ENCODE measurements around the gene ASB13. TPM values are rescaled to one million over a fixed set of nuclear protein-coding genes. Genes with fewer than 3 reads are reported as not detected.

ASB13 gene
- total and polyA plus RNA-seq, 2 of the 13 experiments (the other 11 are each of a cell fraction or from before 2014, with no cell fraction given): 9.3 to 15.4 TPM

DNA sequence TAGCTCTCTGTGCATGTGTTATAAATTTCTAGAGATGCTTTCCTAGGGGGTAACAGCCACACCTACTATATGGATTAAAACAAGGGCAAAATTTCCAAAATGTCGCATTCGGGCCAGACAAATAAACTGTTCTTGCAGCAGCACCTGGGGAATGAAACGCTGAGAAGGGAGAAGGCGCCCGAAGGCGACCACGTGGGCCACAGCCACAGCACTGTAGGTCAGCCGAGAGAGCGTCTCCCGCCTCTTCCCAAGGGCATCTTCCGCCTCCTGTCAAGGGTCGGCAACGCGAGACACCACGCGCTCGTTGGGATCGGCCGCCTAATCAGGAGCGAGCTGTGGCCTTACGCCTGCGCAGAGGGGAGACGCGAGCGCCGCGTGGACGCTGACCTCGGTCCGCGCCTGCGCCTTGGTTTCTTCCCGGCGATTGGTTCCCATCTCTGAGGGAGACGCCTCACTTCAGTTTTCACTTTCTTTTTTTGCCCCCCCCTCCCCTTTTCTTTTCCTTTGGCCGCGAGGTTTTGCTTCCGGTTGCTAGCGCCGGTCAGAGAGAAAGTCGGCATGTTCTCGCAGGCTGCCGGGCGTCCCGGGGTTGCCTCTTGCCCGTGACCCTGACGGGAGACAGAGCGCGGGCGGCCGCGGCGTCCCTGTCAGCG, 18.0 kb upstream of the ASB13 start, which contains the start of gene TASOR2 (continued):
- TF ChIP-seq ZNF530 (CRISPR knock-in tag; IDR thresholded peaks at IDR 0.05; ENCODE audit: low read depth) (no peak), HNRNPUL1 (IDR thresholded peaks at IDR 0.05; ENCODE audit: low read depth, low read length) (no peak), ATF1 (CRISPR knock-in tag; IDR thresholded peaks at IDR 0.05) (no peak; the same call in 1 of the 2 replicates), NR2C2 (CRISPR knock-in tag; IDR thresholded peaks at IDR 0.05; ENCODE audit: borderline replicate concordance) (peak; percentile 99), PHF21A (CRISPR knock-in tag; IDR thresholded peaks at IDR 0.05) (peak; percentile 72), ZNF841 (CRISPR knock-in tag; IDR thresholded peaks at IDR 0.05; ENCODE audit: borderline replicate concordance) (peak; percentile 84), STAT6 (CRISPR knock-in tag; IDR thresholded peaks at IDR 0.05; ENCODE audit: borderline replicate concordance) (peak; percentile 88; the same call in 1 of the 2 replicates), JDP2 (CRISPR knock-in tag; IDR thresholded peaks at IDR 0.05; ENCODE audit: borderline replicate concordance) (no peak), ZNF17 (CRISPR knock-in tag; IDR thresholded peaks at IDR 0.05) (peak; percentile 74; the same call in 1 of the 2 replicates), PRMT3 (CRISPR knock-in tag; IDR thresholded peaks at IDR 0.05; ENCODE audit: borderline replicate concordance, low read depth) (peak; percentile 83; the same call in 1 of the 2 replicates), HOXA3 (CRISPR knock-in tag; IDR thresholded peaks at IDR 0.05) (peak; percentile 96), KLF16 (CRISPR knock-in tag; IDR thresholded peaks at IDR 0.05) (peak; percentile 88 to 98), ZNF703 (CRISPR knock-in tag; IDR thresholded peaks at IDR 0.05; ENCODE audit: borderline replicate concordance) (no peak), ZNF781 (CRISPR knock-in tag; IDR thresholded peaks at IDR 0.05; ENCODE audit: borderline replicate concordance, not compliant biosample characterization) (peak; percentile 99), JARID2 (CRISPR knock-in tag; IDR thresholded peaks at IDR 0.05; ENCODE audit: insufficient replicate concordance) (peak; percentile 97), HINFP (CRISPR knock-in tag; IDR thresholded peaks at IDR 0.05; ENCODE audit: low read depth) (peak; percentile 86; the same call in 1 of the 2 replicates), SUZ12 (IDR thresholded peaks at IDR 0.05; ENCODE audit: low read depth, low read length) (no peak), CBFB (CRISPR knock-in tag; IDR thresholded peaks at IDR 0.05) (peak; percentile 89), NFE2L2 (IDR thresholded peaks at IDR 0.05; ENCODE audit: low read length) (no peak)
- TF ChIP-seq, protein P1, sequence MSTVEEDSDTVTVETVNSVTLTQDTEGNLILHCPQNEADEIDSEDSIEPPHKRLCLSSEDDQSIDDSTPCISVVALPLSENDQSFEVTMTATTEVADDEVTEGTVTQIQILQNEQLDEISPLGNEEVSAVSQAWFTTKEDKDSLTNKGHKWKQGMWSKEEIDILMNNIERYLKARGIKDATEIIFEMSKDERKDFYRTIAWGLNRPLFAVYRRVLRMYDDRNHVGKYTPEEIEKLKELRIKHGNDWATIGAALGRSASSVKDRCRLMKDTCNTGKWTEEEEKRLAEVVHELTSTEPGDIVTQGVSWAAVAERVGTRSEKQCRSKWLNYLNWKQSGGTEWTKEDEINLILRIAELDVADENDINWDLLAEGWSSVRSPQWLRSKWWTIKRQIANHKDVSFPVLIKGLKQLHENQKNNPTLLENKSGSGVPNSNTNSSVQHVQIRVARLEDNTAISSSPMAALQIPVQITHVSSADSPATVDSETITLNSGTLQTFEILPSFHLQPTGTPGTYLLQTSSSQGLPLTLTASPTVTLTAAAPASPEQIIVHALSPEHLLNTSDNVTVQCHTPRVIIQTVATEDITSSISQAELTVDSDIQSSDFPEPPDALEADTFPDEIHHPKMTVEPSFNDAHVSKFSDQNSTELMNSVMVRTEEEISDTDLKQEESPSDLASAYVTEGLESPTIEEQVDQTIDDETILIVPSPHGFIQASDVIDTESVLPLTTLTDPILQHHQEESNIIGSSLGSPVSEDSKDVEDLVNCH (CRISPR knock-in tag; IDR thresholded peaks at IDR 0.05): no peak
- TF ChIP-seq, protein P2, sequence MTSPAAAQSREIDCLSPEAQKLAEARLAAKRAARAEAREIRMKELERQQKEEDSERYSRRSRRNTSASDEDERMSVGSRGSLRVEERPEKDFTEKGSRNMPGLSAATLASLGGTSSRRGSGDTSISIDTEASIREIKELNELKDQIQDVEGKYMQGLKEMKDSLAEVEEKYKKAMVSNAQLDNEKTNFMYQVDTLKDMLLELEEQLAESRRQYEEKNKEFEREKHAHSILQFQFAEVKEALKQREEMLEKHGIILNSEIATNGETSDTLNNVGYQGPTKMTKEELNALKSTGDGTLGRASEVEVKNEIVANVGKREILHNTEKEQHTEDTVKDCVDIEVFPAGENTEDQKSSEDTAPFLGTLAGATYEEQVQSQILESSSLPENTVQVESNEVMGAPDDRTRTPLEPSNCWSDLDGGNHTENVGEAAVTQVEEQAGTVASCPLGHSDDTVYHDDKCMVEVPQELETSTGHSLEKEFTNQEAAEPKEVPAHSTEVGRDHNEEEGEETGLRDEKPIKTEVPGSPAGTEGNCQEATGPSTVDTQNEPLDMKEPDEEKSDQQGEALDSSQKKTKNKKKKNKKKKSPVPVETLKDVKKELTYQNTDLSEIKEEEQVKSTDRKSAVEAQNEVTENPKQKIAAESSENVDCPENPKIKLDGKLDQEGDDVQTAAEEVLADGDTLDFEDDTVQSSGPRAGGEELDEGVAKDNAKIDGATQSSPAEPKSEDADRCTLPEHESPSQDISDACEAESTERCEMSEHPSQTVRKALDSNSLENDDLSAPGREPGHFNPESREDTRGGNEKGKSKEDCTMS (CRISPR knock-in tag; conservative IDR thresholded peaks at IDR 0.05): no peak
